ENCODE measurements around the gene PMIS2. TPM values are rescaled to one million over a fixed set of nuclear protein-coding genes. Genes with fewer than 3 reads are reported as not detected.
A peak's percentile ranks its signal among the peaks of the same experiment; 100 is the strongest.

PMIS2 gene
- total and polyA plus RNA-seq, 5 donors from 2014 or later = not detected

- Histone ChIP-seq H3K4me1 (ENCODE audit: control insufficient read depth, insufficient read depth, low read length, poor library complexity, severe bottlenecking) (peaks cover 27% of the 10 kb centered on the region), H3K36me3 (ENCODE audit: control insufficient read depth, insufficient read depth, low read length) (no peaks in the 10 kb centered on the region), H3K27me3 (ENCODE audit: control insufficient read depth, insufficient read depth, low read length) (no peaks in the 10 kb centered on the region), H3K27ac (ENCODE audit: insufficient read depth, low read length, poor library complexity, severe bottlenecking) (peak within 1 kb of the TSS; percentile 78), H3K9me3 (ENCODE audit: control insufficient read depth in 2 of 2, low read length in 2 of 2) (no peaks in the 10 kb centered on the region), H3K4me3 (ENCODE audit: low read depth, low read length) (peak within 1 kb of the TSS; percentile 78)
- ATAC-seq (ENCODE audit: low read depth in 2 of 2) = peak; percentile 86 to 87
- Mint-ChIP-seq H3K4me3 (peak within 1 kb of the TSS; percentile 91 to 95 (median 93)), H3K9me3 (no peaks in the 10 kb centered on the region), H3K27me3 (no peaks in the 10 kb centered on the region), H3K36me3 (peaks cover 5% of the 10 kb centered on the region), H3K4me1 (peaks cover 6 to 41% (median 21%) of the 10 kb centered on the region in 4 donors), H3K27ac (peak within 1 kb of the TSS; percentile 56 to 94 (median 90))
- peak; percentile 69 to 88 (median 76) for DNase-seq
These were observed 40.7 kb upstream of the PMIS2 start, which contains the start of gene TMEM147 for GRCh38 chr19:35545001-35545854. TMEM147 (plus strand) TSS chr19:35545626; CDS start chr19:35545740, 114 bp downstream.

DNA sequence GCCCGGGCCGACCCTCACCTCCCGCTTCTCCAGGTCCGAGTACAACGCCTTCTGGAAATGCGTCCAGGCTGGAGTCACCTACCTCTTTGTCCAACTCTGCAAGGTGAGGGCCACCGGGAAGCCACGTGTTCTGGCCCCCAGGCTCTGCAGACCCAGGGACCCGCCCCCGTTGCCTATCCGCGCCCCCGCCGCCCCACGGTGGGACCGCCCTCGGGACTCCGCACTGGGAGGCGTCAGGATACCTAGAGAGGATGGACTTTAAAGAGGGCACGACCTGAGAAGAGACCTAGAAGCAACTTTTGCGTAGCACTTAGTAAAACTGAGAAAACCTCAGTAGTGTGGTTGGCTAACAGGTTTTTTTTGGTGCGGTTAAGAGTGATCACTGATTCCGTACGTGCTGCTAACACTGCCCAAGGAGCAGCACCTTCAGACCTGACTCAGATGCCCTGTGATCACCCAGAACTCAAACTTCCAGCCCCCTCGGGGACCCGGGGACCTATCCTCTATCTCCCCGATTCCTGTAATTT, 40.1 kb upstream of the PMIS2 start:
- peaks cover 27% of the 10 kb centered on the region for H3K4me1 ChIP-seq (ENCODE audit: control insufficient read depth, insufficient read depth, low read length, poor library complexity, severe bottlenecking)
- Mint-ChIP-seq H3K4me3 (peak overlapping the region; percentile 91 to 95 (median 93)), H3K9me3 (no peaks in the 10 kb centered on the region), H3K36me3 (peaks cover 5% of the 10 kb centered on the region), H3K27me3 (no peaks in the 10 kb centered on the region), H3K4me1 (peaks cover 6 to 40% (median 21%) of the 10 kb centered on the region in 4 donors), H3K27ac (peak overlapping the region in 2 of 3 donors; percentile 69 to 90)
- peaks cover 2% of the 10 kb centered on the region for H3K36me3 ChIP-seq (ENCODE audit: control insufficient read depth, insufficient read depth, low read length)
- DNase-seq (peak in 2 of 3 donors; percentile 32 to 57), ATAC-seq (ENCODE audit: low read depth in 2 of 2) (peak; percentile 10 to 28)
- H3K9me3 ChIP-seq (ENCODE audit: control insufficient read depth in 2 of 2, low read length in 2 of 2) = no peaks in the 10 kb centered on the region
- peak overlapping the region; percentile 78 for H3K27ac ChIP-seq (ENCODE audit: insufficient read depth, low read length, poor library complexity, severe bottlenecking)
- H3K4me3 ChIP-seq (ENCODE audit: low read depth, low read length) = peak overlapping the region; percentile 78
- no peaks in the 10 kb centered on the region for H3K27me3 ChIP-seq (ENCODE audit: control insufficient read depth, insufficient read depth, low read length)

DNA sequence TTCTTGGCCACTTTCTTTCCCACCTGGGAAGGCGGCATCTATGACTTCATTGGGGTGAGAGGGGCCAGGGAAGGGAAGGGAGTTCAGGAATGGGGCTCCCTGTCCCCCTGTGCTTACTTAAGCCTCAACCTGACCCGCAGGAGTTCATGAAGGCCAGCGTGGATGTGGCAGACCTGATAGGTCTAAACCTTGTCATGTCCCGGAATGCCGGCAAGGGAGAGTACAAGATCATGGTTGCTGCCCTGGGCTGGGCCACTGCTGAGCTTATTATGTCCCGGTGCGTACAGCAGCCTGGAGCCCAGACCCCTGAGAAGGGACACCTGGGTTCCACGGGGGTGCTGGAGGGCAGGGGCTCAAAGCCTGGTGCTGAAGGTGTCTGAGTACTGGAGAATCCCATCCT, 39.4 kb upstream of the PMIS2 start:
- Histone ChIP-seq H3K27me3 (ENCODE audit: control insufficient read depth, insufficient read depth, low read length) (no peaks in the 10 kb centered on the region), H3K36me3 (ENCODE audit: control insufficient read depth, insufficient read depth, low read length) (peaks cover 2% of the 10 kb centered on the region), H3K4me3 (ENCODE audit: low read depth, low read length) (peak overlapping the region; percentile 78), H3K4me1 (ENCODE audit: control insufficient read depth, insufficient read depth, low read length, poor library complexity, severe bottlenecking) (peaks cover 27% of the 10 kb centered on the region), H3K9me3 (ENCODE audit: control insufficient read depth in 2 of 2, low read length in 2 of 2) (no peaks in the 10 kb centered on the region), H3K27ac (ENCODE audit: insufficient read depth, low read length, poor library complexity, severe bottlenecking) (peak overlapping the region; percentile 78)
- Mint-ChIP-seq H3K4me1 (peaks cover 6 to 40% (median 21%) of the 10 kb centered on the region in 4 donors), H3K9me3 (no peaks in the 10 kb centered on the region), H3K4me3 (peak overlapping the region; percentile 91 to 95 (median 93)), H3K36me3 (peaks cover 5% of the 10 kb centered on the region), H3K27me3 (no peaks in the 10 kb centered on the region), H3K27ac (peak overlapping the region in 2 of 3 donors; percentile 55 to 90)
- no peak for ATAC-seq (ENCODE audit: low read depth in 2 of 2)
- DNase-seq = no peak

DNA sequence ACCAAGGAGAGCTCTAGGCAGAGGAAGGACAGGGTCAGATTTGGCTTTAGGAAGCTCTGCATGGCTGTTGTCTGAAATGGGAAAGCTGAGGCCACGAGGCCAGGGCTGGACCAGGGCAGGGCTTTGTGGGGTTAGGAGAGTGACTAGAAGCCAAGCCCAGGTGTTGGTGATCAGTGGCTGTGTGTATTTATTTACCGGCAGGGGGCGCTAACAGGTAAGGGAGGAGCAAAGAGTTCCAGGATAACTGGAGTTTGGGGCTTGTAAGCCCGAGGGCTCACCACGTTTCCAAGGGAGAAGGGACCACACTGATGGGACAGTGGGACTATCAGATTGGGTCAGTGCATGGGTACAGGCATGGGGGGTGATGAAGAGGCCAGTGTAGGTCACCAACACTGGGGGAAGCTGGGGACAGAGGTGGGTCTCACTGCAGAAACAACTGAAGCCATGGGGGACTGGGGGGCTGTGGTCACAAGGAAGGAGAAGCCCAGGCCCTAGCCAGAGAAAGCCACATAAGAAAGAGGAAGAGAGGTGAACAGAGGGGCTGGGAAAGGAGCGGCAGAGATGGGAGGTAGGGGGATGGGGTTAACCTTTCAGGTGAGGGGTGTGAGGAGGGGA, 36.7 kb upstream of the PMIS2 start:
- Mint-ChIP-seq H3K27ac (peak overlapping the region in 1 of 3 donors; percentile 52), H3K27me3 (no peaks in the 10 kb centered on the region), H3K4me3 (peak overlapping the region; percentile 57 to 87 (median 72))

DNA sequence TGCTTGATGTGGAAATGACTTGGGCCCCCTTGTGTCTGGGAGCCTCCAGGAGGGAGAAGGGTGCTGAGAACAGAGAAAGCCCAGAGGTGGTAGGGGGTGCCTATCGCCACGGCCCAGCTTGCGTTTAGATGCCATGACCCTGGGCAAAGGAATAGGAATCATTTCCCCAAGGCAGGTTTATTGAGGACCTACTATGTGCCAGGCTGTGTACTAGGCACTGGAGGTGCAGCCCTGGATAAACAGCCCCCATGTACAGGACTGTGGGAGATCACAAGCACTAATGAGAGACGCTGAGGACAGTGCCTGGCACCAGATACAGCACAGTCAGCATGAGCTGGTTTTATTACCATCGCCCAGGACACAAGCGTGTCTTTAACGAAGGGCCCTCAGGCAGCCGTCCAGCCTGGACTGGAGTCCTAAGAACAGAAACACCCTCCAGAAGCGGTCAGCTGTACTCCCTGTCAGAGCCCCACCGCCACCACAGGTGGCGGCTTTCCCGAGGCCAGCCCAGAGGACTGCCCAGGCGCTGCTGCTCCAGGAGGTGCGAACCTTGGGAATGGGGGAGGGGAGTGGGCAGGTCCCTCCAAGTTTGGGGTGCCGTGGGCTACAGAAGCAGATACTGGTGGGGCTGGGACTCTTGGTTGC, 36.0 kb upstream of the PMIS2 start:
- Mint-ChIP-seq H3K4me3 (no peak overlapping the region), H3K9me3 (peaks cover 0 to 1% (median 0%) of the 10 kb centered on the region in 7 donors), H3K27me3 (no peaks in the 10 kb centered on the region), H3K27ac (no peak overlapping the region), H3K4me1 (peaks cover 6 to 29% (median 18%) of the 10 kb centered on the region in 4 donors), H3K36me3 (peaks cover 5% of the 10 kb centered on the region)
- no peaks in the 10 kb centered on the region for H3K9me3 ChIP-seq (ENCODE audit: control insufficient read depth in 2 of 2, low read length in 2 of 2)
- no peak overlapping the region for H3K27ac ChIP-seq (ENCODE audit: insufficient read depth, low read length, poor library complexity, severe bottlenecking)
- no peak for ATAC-seq (ENCODE audit: low read depth in 2 of 2)
- H3K27me3 ChIP-seq (ENCODE audit: control insufficient read depth, insufficient read depth, low read length) = no peaks in the 10 kb centered on the region
- peaks cover 20% of the 10 kb centered on the region for H3K4me1 ChIP-seq (ENCODE audit: control insufficient read depth, insufficient read depth, low read length, poor library complexity, severe bottlenecking)
- DNase-seq = no peak
- peaks cover 2% of the 10 kb centered on the region for H3K36me3 ChIP-seq (ENCODE audit: control insufficient read depth, insufficient read depth, low read length)
- no peak overlapping the region for H3K4me3 ChIP-seq (ENCODE audit: low read depth, low read length)

More for the DNA sequence above, 36.7 kb upstream of the PMIS2 start:
- H3K4me3 ChIP-seq (ENCODE audit: low read depth, low read length) = no peak overlapping the region
- DNase-seq (peak; percentile 47 to 74 (median 63)), ATAC-seq (ENCODE audit: low read depth in 2 of 2) (peak in 1 of 2 donors; percentile 17)
- H3K9me3 Mint-ChIP-seq = peaks cover 0 to 1% (median 0%) of the 10 kb centered on the region in 7 donors
- H3K27ac ChIP-seq (ENCODE audit: insufficient read depth, low read length, poor library complexity, severe bottlenecking) = no peak overlapping the region
- H3K27me3 ChIP-seq (ENCODE audit: control insufficient read depth, insufficient read depth, low read length) = no peaks in the 10 kb centered on the region
- H3K36me3 Mint-ChIP-seq = peaks cover 5% of the 10 kb centered on the region
- H3K4me1 ChIP-seq (ENCODE audit: control insufficient read depth, insufficient read depth, low read length, poor library complexity, severe bottlenecking) = peaks cover 27% of the 10 kb centered on the region
- peaks cover 6 to 36% (median 21%) of the 10 kb centered on the region in 4 donors for H3K4me1 Mint-ChIP-seq
- H3K9me3 ChIP-seq (ENCODE audit: control insufficient read depth in 2 of 2, low read length in 2 of 2) = no peaks in the 10 kb centered on the region
- peaks cover 2% of the 10 kb centered on the region for H3K36me3 ChIP-seq (ENCODE audit: control insufficient read depth, insufficient read depth, low read length)

DNA sequence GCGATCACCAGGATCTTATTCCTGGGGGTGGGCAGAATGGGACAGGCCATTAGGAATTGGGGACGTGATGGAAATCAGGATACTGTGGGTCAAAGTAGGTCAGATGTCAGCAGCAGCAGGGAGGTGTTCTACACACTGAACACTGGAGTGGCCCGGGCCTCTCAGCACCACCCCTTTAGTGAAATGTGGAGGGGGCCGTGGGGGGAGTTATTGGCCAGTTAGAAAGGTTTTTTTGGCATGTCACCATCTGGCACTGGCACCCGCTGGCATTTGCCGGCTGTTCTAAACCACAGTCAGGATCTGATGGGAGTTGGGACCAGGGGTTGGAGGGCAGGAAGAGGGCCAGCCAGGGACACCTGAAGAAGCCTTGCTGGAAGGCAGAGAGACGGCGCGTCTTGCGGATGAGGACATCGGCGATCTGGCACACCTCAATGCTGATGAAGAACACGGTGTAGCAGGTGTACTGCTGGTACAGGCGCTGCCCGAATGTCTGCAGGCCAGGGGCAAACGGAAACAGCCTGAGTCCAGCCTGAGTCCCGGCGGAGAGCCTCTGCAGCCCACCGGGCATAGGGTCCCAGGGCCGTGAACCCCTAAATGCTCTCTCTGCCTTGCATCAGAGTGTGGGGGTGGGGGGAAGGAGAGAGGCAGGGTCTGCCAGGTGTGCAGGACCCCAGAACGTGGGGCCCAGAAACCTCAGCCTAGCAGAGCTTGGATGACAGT, 34.7 kb upstream of the PMIS2 start:
- no peak overlapping the region for H3K4me3 Mint-ChIP-seq
- Histone ChIP-seq H3K27ac (ENCODE audit: insufficient read depth, low read length, poor library complexity, severe bottlenecking) (no peak overlapping the region), H3K27me3 (ENCODE audit: control insufficient read depth, insufficient read depth, low read length) (no peaks in the 10 kb centered on the region), H3K4me1 (ENCODE audit: control insufficient read depth, insufficient read depth, low read length, poor library complexity, severe bottlenecking) (peaks cover 9% of the 10 kb centered on the region), H3K9me3 (ENCODE audit: control insufficient read depth in 2 of 2, low read length in 2 of 2) (no peaks in the 10 kb centered on the region), H3K4me3 (ENCODE audit: low read depth, low read length) (no peak overlapping the region), H3K36me3 (ENCODE audit: control insufficient read depth, insufficient read depth, low read length) (peaks cover 2% of the 10 kb centered on the region)
- H3K4me1 Mint-ChIP-seq = peaks cover 6 to 29% (median 16%) of the 10 kb centered on the region in 4 donors
- H3K36me3 Mint-ChIP-seq = peaks cover 5% of the 10 kb centered on the region
- no peaks in the 10 kb centered on the region for H3K27me3 Mint-ChIP-seq
- ATAC-seq (ENCODE audit: low read depth in 2 of 2) (no peak), DNase-seq (no peak)
- no peak overlapping the region for H3K27ac Mint-ChIP-seq
- H3K9me3 Mint-ChIP-seq = peaks cover 0 to 1% (median 0%) of the 10 kb centered on the region in 7 donors
